Thymus (tissue), 11 donors: Measurements from ENCODE around the gene GBGT1. TPM values are rescaled to one million over a fixed set of nuclear protein-coding genes. Genes with fewer than 3 reads are reported as not detected.

ENCODE experiments used
- DNase-seq, 9 donors: peaks; one replicate each; pipeline ENCODE4 v3.0.0-alpha.2; 2013; ENCODE audit warnings: low spot score in 9 of 9, low read depth in 6 of 9, missing footprints in 1 of 9
- H3K27ac ChIP-seq, 2 donors: one replicate each; pipeline ENCODE4 v1.5.1; 2013; ENCODE audit warnings: control low read depth in 1 of 2, low read depth in 1 of 2, low read length in 1 of 2, mild to moderate bottlenecking in 1 of 2, moderate library complexity in 1 of 2
- H3K27me3 ChIP-seq, 2 donors: one replicate each; pipeline ENCODE4 v1.5.1; 2013; ENCODE audit warnings: low read length in 1 of 2; ENCODE audit not compliant: control insufficient read depth in 2 of 2, insufficient read depth in 1 of 2
- H3K36me3 ChIP-seq, 2 donors: one replicate each; pipeline ENCODE4 v1.5.1; 2013; ENCODE audit warnings: low read length in 1 of 2, mild to moderate bottlenecking in 1 of 2, moderate library complexity in 1 of 2; ENCODE audit not compliant: control insufficient read depth in 2 of 2, insufficient read depth in 2 of 2
- H3K4me1 ChIP-seq, 2 donors: one replicate each; pipeline ENCODE4 v1.5.1; 2013; ENCODE audit warnings: low read length in 2 of 2; ENCODE audit not compliant: control insufficient read depth in 2 of 2, insufficient read depth in 2 of 2
- H3K4me3 ChIP-seq, 2 donors: one replicate each; pipeline ENCODE4 v1.5.1; 2013; ENCODE audit warnings: low read length in 2 of 2, control low read depth in 1 of 2, mild to moderate bottlenecking in 1 of 2
- H3K9me3 ChIP-seq, 2 donors: one replicate each; pipeline ENCODE4 v1.5.1; 2013; ENCODE audit warnings: low read length in 1 of 2, mild to moderate bottlenecking in 1 of 2; ENCODE audit not compliant: control insufficient read depth in 2 of 2, insufficient read depth in 1 of 2
- WGBS: extraction: QIAGEN DNeasy Blood & Tissue Kit; methylation state at CpG from one replicate; pipeline ENCODE4 v1.1.7; 2013; 5-methylcytosine and 5-hydroxymethylcytosine counted together
- polyA plus RNA-seq: library from polyadenylated mRNA; stranded (reverse); fragments of 200-250 nt; gene quantifications from one replicate; pipeline ENCODE4 v1.2.3, GENCODE V29; 2013
- total RNA-seq: library from RNA; stranded (reverse); fragments of 120-200 nt; gene quantifications from one replicate; pipeline ENCODE4 v1.2.4, GENCODE V29; 2013
- donor health status: healthy.

GBGT1 gene
- total and polyA plus RNA-seq, 2 donors, result 3.0 to 5.3 TPM

DNA sequence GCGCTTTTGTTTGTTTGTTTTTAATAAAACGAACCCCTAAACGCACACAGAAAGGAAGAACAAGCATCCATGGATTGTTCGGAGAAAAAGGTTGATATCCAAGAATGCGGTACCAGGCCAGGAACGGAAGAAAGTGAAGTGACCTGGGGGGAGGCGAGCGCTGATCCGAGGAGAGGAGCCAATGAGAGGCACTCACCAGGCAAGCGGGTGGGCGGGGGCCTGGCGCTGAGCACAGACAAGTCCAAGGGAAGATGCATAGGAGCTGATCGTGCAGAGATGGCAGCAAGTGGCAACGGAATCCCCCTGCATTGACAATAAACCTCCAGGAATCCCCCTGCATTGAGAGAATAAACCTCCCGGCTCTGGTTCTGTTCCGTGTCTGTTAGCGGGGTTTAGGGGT is 36.9 kb upstream of the GBGT1 start:
- Histone ChIP-seq H3K27me3 (peaks cover 0 to 23% of the 10 kb centered on the region in 2 donors), H3K4me3 (no peak overlapping the region), H3K9me3 (peaks cover 0 to 10% of the 10 kb centered on the region in 2 donors), H3K4me1 (peaks cover 0 to 5% of the 10 kb centered on the region in 2 donors), H3K36me3 (no peaks in the 10 kb centered on the region), H3K27ac (no peak overlapping the region)
- DNase-seq, result no peak
- WGBS, result 94% methylated on average over 17 of the region's 17 CpGs

DNA sequence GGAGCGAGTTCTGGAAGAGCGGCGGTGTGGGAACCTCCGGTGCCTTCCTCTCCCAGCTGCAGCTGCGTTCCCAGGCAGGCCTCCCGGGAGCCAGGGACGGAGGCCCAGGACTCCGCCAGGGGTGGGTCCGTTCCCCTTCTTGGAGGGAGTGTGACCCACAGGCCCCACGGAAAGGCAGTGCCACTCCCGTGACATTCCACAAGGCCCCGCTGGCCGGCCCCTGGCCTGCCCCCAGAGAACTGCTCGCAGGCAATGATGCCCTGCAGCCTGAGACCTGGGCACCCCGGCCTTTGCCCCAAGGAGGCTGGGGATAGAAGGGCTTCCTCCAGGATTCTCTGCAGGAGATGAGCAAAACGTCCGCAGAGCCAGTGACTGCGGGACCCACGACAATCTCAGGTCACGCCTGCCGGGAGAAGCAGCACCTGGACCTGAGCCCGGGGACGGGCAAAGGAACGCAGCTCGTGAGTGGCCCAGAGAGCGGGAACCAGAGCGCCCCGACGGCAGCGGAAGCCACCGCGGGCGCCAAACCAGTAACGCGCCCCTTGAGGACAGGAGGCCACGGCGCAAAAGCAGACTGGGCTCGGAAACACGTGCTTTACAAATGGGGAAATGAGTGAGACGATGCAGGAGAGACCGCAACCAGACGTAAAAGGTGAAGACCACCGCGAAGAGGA is 36.1 kb upstream of the GBGT1 start:
- Histone ChIP-seq H3K9me3 (peaks cover 0 to 10% of the 10 kb centered on the region in 2 donors), H3K36me3 (no peaks in the 10 kb centered on the region), H3K4me1 (peaks cover 0 to 5% of the 10 kb centered on the region in 2 donors), H3K4me3 (peak overlapping the region; percentile 43 to 45), H3K27ac (no peak overlapping the region), H3K27me3 (peaks cover 0 to 23% of the 10 kb centered on the region in 2 donors)
- 49% methylated on average over 44 of the region's 44 CpGs for WGBS
- peak in 3 of 9 donors; percentile 19 to 58 (median 23) for DNase-seq

DNA sequence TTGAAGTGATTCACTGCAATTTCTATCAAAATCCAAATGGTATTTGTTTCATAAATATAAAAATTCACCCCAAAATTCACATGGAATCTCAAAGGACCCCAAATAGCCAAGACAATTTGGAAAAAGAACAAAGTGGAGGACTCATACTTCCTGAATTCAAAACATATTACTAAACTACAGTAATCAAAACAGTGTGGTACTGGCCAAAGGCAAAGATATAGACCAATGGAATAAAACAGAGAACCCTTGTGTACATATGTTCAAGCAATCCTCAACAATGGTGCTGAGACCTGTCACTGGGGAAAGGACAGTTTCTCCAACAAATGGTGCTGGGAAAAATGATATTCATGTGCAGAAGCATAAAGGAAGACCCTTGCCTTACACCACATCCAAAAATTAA is 31.3 kb upstream of the GBGT1 start:
- H3K9me3 ChIP-seq, result peaks cover 0 to 4% of the 10 kb centered on the region in 2 donors
- no peaks in the 10 kb centered on the region for H3K36me3 ChIP-seq
- H3K27me3 ChIP-seq, result peaks cover 0 to 9% of the 10 kb centered on the region in 2 donors
- H3K27ac ChIP-seq, result no peak overlapping the region
- DNase-seq, result no peak
- H3K4me1 ChIP-seq, result peaks cover 0 to 2% of the 10 kb centered on the region in 2 donors
- H3K4me3 ChIP-seq, result no peak overlapping the region

DNA sequence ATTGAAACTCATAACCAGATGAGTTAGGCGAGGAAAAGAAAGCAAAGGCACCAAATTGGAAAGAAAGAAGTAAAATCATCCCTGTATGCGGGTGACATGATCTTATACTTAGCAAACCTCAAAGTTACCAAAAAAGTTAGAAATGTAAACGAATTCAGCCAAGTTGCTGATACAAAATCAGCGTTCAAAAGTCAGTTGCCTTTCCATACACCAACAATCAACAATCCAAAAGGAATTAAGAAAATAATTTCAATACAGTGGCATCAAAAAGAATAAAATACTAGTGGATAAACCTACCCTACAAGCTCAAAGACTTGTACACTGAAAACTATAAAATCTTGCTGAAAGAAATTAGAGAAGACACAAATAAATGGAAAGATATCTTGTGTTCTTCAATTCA is 30.9 kb upstream of the GBGT1 start:
- H3K27me3 ChIP-seq, result peaks cover 0 to 5% of the 10 kb centered on the region in 2 donors
- WGBS, result 91% methylated on average over 4 of the region's 4 CpGs

DNA sequence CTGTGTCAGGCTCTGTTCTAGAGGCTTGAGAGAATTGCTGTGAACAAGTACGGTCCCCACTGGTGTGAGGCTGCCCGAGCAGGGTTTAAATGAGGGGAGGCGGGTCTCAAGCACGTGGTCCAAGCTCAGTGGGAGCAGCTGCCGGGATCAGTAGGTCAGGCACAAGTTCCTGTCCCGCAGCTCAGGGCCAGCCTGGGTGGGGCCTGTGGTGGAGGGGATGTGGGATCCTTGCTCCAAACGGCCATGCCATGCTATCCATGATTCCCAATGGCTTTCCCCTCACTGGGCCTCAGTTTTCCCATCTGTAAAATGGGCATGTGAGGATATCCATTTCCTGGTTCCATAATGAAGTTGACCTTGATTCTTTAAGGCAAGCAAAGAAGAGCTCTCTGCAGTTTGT is 28.3 kb upstream of the GBGT1 start:
- H3K27me3 ChIP-seq, result peaks cover 0 to 17% of the 10 kb centered on the region in 2 donors
- DNase-seq, result no peak
- 83% methylated on average over 7 of the region's 7 CpGs for WGBS
- no peaks in the 10 kb centered on the region for H3K36me3 ChIP-seq
- no peaks in the 10 kb centered on the region for H3K9me3 ChIP-seq
- H3K4me1 ChIP-seq, result no peaks in the 10 kb centered on the region
- no peak overlapping the region for H3K27ac ChIP-seq
- H3K4me3 ChIP-seq, result no peak overlapping the region

More for the DNA sequence above, 30.9 kb upstream of the GBGT1 start:
- no peak for DNase-seq
- H3K36me3 ChIP-seq, result no peaks in the 10 kb centered on the region
- no peaks in the 10 kb centered on the region for H3K9me3 ChIP-seq
- H3K4me1 ChIP-seq, result no peaks in the 10 kb centered on the region
- H3K4me3 ChIP-seq, result no peak overlapping the region
- no peak overlapping the region for H3K27ac ChIP-seq

DNA sequence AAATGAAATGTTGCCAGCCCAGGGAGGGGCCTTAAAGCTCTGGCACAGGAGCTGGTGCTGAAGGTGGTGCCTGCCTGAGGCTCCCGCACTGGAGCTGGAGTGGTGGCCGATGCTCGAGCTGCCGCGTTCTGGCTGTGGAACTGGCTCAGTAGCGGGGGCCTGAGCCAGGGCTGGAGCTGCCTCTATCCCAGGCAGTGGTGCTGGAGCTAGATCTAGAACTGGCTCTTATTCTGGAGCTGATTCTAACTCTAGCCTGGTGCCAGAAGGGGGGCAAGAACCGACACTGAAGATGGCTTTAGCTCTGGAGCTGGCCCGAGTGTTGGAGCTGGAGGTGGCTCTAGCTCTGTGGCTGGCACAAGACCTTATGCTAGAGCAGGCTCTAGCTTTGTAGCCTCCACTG is 26.1 kb upstream of the GBGT1 start:
- Histone ChIP-seq H3K4me3 (no peak overlapping the region), H3K4me1 (no peaks in the 10 kb centered on the region), H3K27me3 (peaks cover 0 to 20% of the 10 kb centered on the region in 2 donors), H3K27ac (no peak overlapping the region), H3K36me3 (no peaks in the 10 kb centered on the region), H3K9me3 (no peaks in the 10 kb centered on the region)
- no peak for DNase-seq
- WGBS, result 89% methylated on average over 8 of the region's 8 CpGs

DNA sequence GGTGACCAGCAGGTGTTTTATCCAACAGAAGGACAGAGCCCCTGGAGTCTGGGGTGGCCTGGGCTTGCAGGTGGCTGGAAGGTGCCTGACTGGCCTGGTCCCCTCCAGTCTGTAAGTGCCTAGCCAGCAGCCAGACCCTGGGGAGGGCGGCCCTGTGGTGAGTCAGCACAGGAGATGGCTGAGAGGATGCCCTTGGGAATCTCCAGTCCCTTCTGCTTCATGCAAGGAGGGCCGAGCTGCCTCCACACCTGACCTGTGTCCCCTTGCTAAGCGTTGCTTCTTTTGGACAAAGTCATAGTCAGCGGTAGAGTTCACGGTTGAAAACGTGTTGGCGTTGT is 25.1 kb upstream of the GBGT1 start:
- no peak for DNase-seq
- WGBS, result 94% methylated on average over 7 of the region's 7 CpGs
- Histone ChIP-seq H3K4me1 (no peaks in the 10 kb centered on the region), H3K9me3 (no peaks in the 10 kb centered on the region), H3K36me3 (no peaks in the 10 kb centered on the region), H3K4me3 (no peak overlapping the region), H3K27me3 (peaks cover 0 to 20% of the 10 kb centered on the region in 2 donors), H3K27ac (no peak overlapping the region)

DNA sequence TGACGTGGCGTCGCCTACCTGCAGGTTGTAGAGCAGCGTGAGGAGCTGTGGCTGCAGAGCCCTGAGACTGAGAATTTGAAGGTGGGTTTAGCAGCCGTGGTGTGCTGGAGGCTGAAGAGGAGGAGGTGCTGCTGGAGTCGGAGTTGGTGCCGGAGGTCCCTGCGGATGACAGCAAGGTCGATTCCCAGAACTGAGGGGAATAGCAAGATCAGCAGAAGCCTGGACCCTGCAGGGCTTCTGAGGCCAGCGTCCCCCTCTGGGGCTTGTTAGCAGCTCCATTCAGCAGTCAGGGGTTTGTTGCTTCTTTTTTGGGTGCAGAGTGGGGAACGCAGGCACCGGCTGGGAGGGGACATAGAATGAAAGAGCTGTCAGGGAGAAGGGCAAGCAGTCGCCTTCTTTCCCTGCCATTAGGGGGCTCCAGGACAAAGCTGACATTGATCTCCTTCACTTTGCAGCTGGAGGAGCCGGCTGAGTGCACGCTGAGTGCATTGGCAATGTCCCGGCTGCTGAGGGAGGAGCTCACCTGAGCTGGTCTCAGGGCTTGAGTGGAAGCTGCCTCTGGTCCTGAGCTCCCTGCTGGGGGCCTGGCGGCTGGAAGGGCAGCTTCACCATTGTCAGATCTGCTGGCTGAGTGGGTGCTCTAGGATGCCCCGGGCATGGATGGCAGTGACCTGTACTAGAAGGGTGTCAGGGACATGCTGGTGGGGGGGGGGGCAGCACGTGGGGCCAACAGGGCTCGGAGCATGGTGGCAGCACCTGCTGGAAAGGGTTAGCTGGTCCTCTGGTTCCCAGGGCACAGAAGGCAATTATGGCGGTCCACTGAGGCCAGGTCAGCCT is 24.5 kb upstream of the GBGT1 start:
- H3K4me1 ChIP-seq, result no peaks in the 10 kb centered on the region
- peaks cover 0 to 20% of the 10 kb centered on the region in 2 donors for H3K27me3 ChIP-seq
- whole genome bisulfite sequencing, result 59% methylated on average over 21 of the region's 21 CpGs
- no peaks in the 10 kb centered on the region for H3K9me3 ChIP-seq
- H3K27ac ChIP-seq, result no peak overlapping the region
- no peak overlapping the region for H3K4me3 ChIP-seq
- no peaks in the 10 kb centered on the region for H3K36me3 ChIP-seq
- peak in 1 of 9 donors; percentile 22 for DNase-seq

DNA sequence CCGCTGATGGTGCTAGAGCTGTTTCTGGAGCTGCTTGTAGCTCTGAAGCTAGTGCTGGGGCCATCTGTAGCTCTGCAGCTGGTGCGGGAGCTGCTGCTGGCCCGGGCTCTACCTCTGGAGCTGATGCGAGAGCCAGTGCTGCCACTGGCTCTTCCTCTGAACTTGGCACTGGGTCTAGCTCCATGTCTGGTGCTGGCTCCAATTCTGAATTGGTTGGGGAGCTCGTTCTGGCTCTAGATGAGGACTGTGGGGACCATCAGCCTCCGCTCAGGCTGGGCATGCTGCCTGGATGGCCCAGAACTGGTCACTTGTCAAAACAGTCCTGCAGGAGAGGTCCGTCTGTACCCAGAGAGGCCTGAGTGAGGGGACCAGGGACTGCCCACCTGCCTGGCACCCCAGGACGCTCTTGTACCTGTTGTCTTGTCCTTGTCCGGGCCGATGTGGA is 23.9 kb upstream of the GBGT1 start:
- 96% methylated on average over 10 of the region's 10 CpGs for WGBS
- Histone ChIP-seq H3K27me3 (peaks cover 0 to 20% of the 10 kb centered on the region in 2 donors), H3K9me3 (no peaks in the 10 kb centered on the region), H3K36me3 (no peaks in the 10 kb centered on the region), H3K4me1 (no peaks in the 10 kb centered on the region), H3K4me3 (no peak overlapping the region), H3K27ac (no peak overlapping the region)
- DNase-seq, result no peak
